Hippocampal formation (tissue), 2 donors: Measurements from ENCODE around the gene UCHL3.

Source experiments
- DNase-seq, 2 donors: peaks; one replicate each; lab custom pipeline; 2025; lab: John Stamatoyannopoulos, UW

UCHL3 gene

GRCh38 chr13:75547917-75548316 lies 1.7 kb upstream of the UCHL3 start:
- no peak for DNase-seq

- no peak for DNase-seq
These were observed 572 bp downstream of the UCHL3 start for GRCh38 chr13:75550159-75550567.

- DNase-seq = no peak
These were observed 4.9 kb downstream of the UCHL3 start for GRCh38 chr13:75554464-75554863.

- no peak for DNase-seq
These were observed 5.4 kb downstream of the UCHL3 start for GRCh38 chr13:75554981-75555380.

- no peak for DNase-seq
These were observed 6.2 kb downstream of the UCHL3 start for GRCh38 chr13:75555836-75556235.

- DNase-seq = no peak
These were observed 7.4 kb downstream of the UCHL3 start for GRCh38 chr13:75556961-75557360.

- DNase-seq = no peak
These were observed 8.7 kb downstream of the UCHL3 start for GRCh38 chr13:75558145-75558840.

- DNase-seq = peak in 1 of 2 donors; percentile 23
These were observed 17.1 kb downstream of the UCHL3 start for GRCh38 chr13:75566658-75567057.

- DNase-seq = no peak
These were observed 20.0 kb downstream of the UCHL3 start for GRCh38 chr13:75569576-75569975.

GRCh38 chr13:75579529-75579928 lies 29.9 kb downstream of the UCHL3 start:
- DNase-seq = no peak

- DNase-seq = no peak
These were observed 32.5 kb downstream of the UCHL3 start for GRCh38 chr13:75581874-75582640.

GRCh38 chr13:75583091-75583490 lies 33.5 kb downstream of the UCHL3 start:
- no peak for DNase-seq

- DNase-seq = no peak
These were observed 35.6 kb downstream of the UCHL3 start for GRCh38 chr13:75585153-75585552.

GRCh38 chr13:75587679-75588078 lies 38.1 kb downstream of the UCHL3 start:
- DNase-seq = no peak

GRCh38 chr13:75596657-75597182 lies 47.1 kb downstream of the UCHL3 start:
- DNase-seq = no peak

GRCh38 chr13:75600371-75600770 lies 50.8 kb downstream of the UCHL3 start:
- DNase-seq = no peak

- no peak for DNase-seq
These were observed 53.4 kb downstream of the UCHL3 start for GRCh38 chr13:75603038-75603437.

GRCh38 chr13:75607447-75607846 lies 57.9 kb downstream of the UCHL3 start:
- no peak for DNase-seq

GRCh38 chr13:75610466-75610865 lies 60.9 kb downstream of the UCHL3 start:
- no peak for DNase-seq

- no peak for DNase-seq
These were observed 62.8 kb downstream of the UCHL3 start for GRCh38 chr13:75612354-75612753.

- DNase-seq = no peak
These were observed 67.6 kb downstream of the UCHL3 start for GRCh38 chr13:75617230-75617629.

- DNase-seq = no peak
These were observed 68.7 kb downstream of the UCHL3 start for GRCh38 chr13:75618308-75618707.

GRCh38 chr13:75620020-75620419 lies 70.4 kb downstream of the UCHL3 start:
- no peak for DNase-seq
